ENCODE results near the gene PPM1D.

Gene PPM1D

GRCh38 chr17:60579551-60579950 is 20.4 kb upstream of the PPM1D start:
- no peak for TF ChIP-seq EGR1 (IDR thresholded peaks at IDR 0.05)
- TF ChIP-seq TEAD4 (IDR thresholded peaks at IDR 0.05): no peak
- no peak for TF ChIP-seq EP300 (IDR thresholded peaks at IDR 0.05; ENCODE audit: borderline replicate concordance)
- TF ChIP-seq, protein P1, sequence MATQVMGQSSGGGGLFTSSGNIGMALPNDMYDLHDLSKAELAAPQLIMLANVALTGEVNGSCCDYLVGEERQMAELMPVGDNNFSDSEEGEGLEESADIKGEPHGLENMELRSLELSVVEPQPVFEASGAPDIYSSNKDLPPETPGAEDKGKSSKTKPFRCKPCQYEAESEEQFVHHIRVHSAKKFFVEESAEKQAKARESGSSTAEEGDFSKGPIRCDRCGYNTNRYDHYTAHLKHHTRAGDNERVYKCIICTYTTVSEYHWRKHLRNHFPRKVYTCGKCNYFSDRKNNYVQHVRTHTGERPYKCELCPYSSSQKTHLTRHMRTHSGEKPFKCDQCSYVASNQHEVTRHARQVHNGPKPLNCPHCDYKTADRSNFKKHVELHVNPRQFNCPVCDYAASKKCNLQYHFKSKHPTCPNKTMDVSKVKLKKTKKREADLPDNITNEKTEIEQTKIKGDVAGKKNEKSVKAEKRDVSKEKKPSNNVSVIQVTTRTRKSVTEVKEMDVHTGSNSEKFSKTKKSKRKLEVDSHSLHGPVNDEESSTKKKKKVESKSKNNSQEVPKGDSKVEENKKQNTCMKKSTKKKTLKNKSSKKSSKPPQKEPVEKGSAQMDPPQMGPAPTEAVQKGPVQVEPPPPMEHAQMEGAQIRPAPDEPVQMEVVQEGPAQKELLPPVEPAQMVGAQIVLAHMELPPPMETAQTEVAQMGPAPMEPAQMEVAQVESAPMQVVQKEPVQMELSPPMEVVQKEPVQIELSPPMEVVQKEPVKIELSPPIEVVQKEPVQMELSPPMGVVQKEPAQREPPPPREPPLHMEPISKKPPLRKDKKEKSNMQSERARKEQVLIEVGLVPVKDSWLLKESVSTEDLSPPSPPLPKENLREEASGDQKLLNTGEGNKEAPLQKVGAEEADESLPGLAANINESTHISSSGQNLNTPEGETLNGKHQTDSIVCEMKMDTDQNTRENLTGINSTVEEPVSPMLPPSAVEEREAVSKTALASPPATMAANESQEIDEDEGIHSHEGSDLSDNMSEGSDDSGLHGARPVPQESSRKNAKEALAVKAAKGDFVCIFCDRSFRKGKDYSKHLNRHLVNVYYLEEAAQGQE (IDR thresholded peaks at IDR 0.05; ENCODE audit: low read depth): no peak
- no peak for TF ChIP-seq ZBTB7A (IDR thresholded peaks at IDR 0.05; ENCODE audit: low read depth)
- TF ChIP-seq TCF12 (IDR thresholded peaks at IDR 0.05; ENCODE audit: low read depth): no peak
- no peak for TF ChIP-seq RAD21 (IDR thresholded peaks at IDR 0.05; ENCODE audit: low read depth)
- TF ChIP-seq TAF1 (IDR thresholded peaks at IDR 0.05; ENCODE audit: low read depth): no peak
- TF ChIP-seq FOXM1 (IDR thresholded peaks at IDR 0.05; ENCODE audit: borderline replicate concordance, low read depth): no peak
- no peak for TF ChIP-seq CREB1 (IDR thresholded peaks at IDR 0.05; ENCODE audit: low read depth)

- TF ChIP-seq TEAD4 (IDR thresholded peaks at IDR 0.05): no peak
- TF ChIP-seq YY1 (IDR thresholded peaks at IDR 0.05; ENCODE audit: low read depth): no peak
- no peak for TF ChIP-seq TCF12 (IDR thresholded peaks at IDR 0.05; ENCODE audit: low read depth)
- no peak for TF ChIP-seq EGR1 (IDR thresholded peaks at IDR 0.05)
- TF ChIP-seq TAF1 (IDR thresholded peaks at IDR 0.05; ENCODE audit: low read depth): no peak
- TF ChIP-seq, protein P1 (IDR thresholded peaks at IDR 0.05; ENCODE audit: low read depth): no peak
- no peak for TF ChIP-seq ZBTB7A (IDR thresholded peaks at IDR 0.05; ENCODE audit: low read depth)
- no peak for TF ChIP-seq NFIC (IDR thresholded peaks at IDR 0.05)
- TF ChIP-seq FOXM1 (IDR thresholded peaks at IDR 0.05; ENCODE audit: borderline replicate concordance, low read depth): no peak
- TF ChIP-seq EP300 (IDR thresholded peaks at IDR 0.05; ENCODE audit: borderline replicate concordance): no peak
- TF ChIP-seq, protein P2, sequence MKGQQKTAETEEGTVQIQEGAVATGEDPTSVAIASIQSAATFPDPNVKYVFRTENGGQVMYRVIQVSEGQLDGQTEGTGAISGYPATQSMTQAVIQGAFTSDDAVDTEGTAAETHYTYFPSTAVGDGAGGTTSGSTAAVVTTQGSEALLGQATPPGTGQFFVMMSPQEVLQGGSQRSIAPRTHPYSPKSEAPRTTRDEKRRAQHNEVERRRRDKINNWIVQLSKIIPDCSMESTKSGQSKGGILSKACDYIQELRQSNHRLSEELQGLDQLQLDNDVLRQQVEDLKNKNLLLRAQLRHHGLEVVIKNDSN (IDR thresholded peaks at IDR 0.05): no peak
- no peak for TF ChIP-seq CREB1 (IDR thresholded peaks at IDR 0.05; ENCODE audit: low read depth)
- TF ChIP-seq CEBPB (IDR thresholded peaks at IDR 0.05): no peak
- TF ChIP-seq, protein P3, sequence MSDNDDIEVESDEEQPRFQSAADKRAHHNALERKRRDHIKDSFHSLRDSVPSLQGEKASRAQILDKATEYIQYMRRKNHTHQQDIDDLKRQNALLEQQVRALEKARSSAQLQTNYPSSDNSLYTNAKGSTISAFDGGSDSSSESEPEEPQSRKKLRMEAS (IDR thresholded peaks at IDR 0.05): no peak
- TF ChIP-seq RAD21 (IDR thresholded peaks at IDR 0.05; ENCODE audit: low read depth): no peak
Measured at GRCh38 chr17:60583008-60583407, 17.0 kb upstream of the PPM1D start.

DNA sequence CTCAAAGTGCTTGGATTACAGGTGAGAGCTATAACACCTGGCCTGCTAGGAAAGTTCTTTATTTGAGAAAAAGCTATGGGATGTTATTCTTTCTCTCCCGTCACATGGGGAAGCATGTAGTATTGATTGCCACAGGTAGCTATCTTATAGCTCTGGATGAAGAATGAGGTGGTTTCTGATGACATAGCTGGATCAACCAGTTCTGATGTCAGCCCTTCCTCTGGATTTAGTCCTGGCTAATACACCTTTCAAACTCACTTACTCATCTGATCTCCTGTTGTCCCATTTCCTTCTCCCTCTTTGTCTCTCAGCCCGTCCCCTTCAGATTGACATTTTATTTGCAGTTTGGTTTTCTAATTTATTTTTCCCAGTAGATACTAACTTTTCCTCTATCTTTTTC is 14.1 kb upstream of the PPM1D start:
- no peak for TF ChIP-seq TCF12 (IDR thresholded peaks at IDR 0.05; ENCODE audit: low read depth)
- no peak for TF ChIP-seq ZBTB7A (IDR thresholded peaks at IDR 0.05; ENCODE audit: low read depth)
- no peak for TF ChIP-seq EP300 (IDR thresholded peaks at IDR 0.05; ENCODE audit: borderline replicate concordance)
- no peak for TF ChIP-seq RAD21 (IDR thresholded peaks at IDR 0.05; ENCODE audit: low read depth)
- TF ChIP-seq CREB1 (IDR thresholded peaks at IDR 0.05; ENCODE audit: low read depth): no peak
- TF ChIP-seq, protein P2 (IDR thresholded peaks at IDR 0.05): no peak
- no peak for TF ChIP-seq EGR1 (IDR thresholded peaks at IDR 0.05)
- TF ChIP-seq CEBPB (IDR thresholded peaks at IDR 0.05): no peak
- no peak for TF ChIP-seq TEAD4 (IDR thresholded peaks at IDR 0.05)
- TF ChIP-seq, protein P3 (IDR thresholded peaks at IDR 0.05): no peak
- TF ChIP-seq, protein P1 (IDR thresholded peaks at IDR 0.05; ENCODE audit: low read depth): no peak
- no peak for TF ChIP-seq NFIC (IDR thresholded peaks at IDR 0.05)
- TF ChIP-seq FOXM1 (IDR thresholded peaks at IDR 0.05; ENCODE audit: borderline replicate concordance, low read depth): no peak
- no peak for TF ChIP-seq YY1 (IDR thresholded peaks at IDR 0.05; ENCODE audit: low read depth)
- TF ChIP-seq TAF1 (IDR thresholded peaks at IDR 0.05; ENCODE audit: low read depth): no peak

DNA sequence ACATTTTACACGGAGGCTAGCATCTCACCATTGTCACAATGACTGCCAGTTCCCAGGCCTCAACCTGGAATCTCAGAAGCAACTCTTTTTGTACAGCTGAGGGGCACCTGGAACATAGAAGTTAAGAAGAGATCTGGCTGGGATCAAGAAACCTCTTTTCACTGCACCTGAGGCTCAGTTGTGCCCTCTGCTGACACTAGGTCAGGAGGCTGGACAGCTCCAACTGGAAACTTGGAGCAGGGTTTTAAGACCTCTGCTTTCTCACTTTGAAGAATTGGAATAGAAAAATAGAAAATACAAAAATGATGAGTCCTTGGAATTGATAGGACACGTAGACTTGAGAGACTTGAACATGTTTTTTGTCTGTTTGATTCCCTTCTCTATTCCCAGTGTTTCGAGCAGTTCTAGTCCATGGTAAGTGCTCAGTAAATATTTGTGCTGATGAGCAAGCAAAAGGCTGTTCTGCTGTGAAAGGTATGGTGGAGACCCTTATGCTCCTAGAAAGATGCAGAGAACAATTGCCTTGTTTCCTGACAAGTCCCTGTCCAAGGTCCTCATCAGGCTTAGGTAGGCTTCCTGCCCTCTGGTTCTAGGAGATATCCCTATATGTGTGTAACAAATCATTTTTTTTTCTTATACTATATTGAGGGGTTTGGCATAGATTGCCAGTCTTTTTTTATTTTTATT is 13.6 kb upstream of the PPM1D start:
- TF ChIP-seq EP300 (IDR thresholded peaks at IDR 0.05; ENCODE audit: borderline replicate concordance): no peak
- peak; percentile 47 for TF ChIP-seq RAD21 (IDR thresholded peaks at IDR 0.05; ENCODE audit: low read depth)
- TF ChIP-seq, protein P1 (IDR thresholded peaks at IDR 0.05; ENCODE audit: low read depth): peak; percentile 79
